Chondrocyte (in vitro differentiated cells): Measurements from ENCODE around the gene MISP. TPM values are rescaled to one million over a fixed set of nuclear protein-coding genes. Genes with fewer than 3 reads are reported as not detected.
A peak's percentile ranks its signal among the peaks of the same experiment; 100 is the strongest.

Source experiments
- DNase-seq: peaks from one replicate; pipeline ENCODE4 v3.0.0; 2021; ENCODE audit warnings: mixed read lengths, low spot score
- H3K27ac Mint-ChIP-seq: one replicate; pipeline ENCODE4 v1.8.0; 2021; ENCODE audit warnings: mild to moderate bottlenecking, moderate library complexity, mixed read lengths; ENCODE audit not compliant: unreplicated experiment
- H3K27me3 Mint-ChIP-seq: 2 replicates; pipeline ENCODE4 v1.8.0; 2021; ENCODE audit warnings: low read depth, mixed read lengths
- H3K36me3 Mint-ChIP-seq: 2 replicates; pipeline ENCODE4 v1.8.0; 2021; ENCODE audit warnings: low read depth, mixed read lengths
- H3K4me1 Mint-ChIP-seq: 2 replicates; pipeline ENCODE4 v1.8.0; 2021; ENCODE audit warnings: low read depth, mild to moderate bottlenecking, mixed read lengths
- H3K4me3 Mint-ChIP-seq: one replicate; pipeline ENCODE4 v1.8.0; 2021; ENCODE audit warnings: mild to moderate bottlenecking, moderate library complexity, mixed read lengths; ENCODE audit not compliant: unreplicated experiment
- H3K9me3 Mint-ChIP-seq: 2 replicates; pipeline ENCODE4 v1.8.0; 2021; ENCODE audit warnings: low read depth, mixed read lengths
- CTCF ChIP-seq: fragments of 200-600 bp; sonication (generic); IDR thresholded peaks from 2 replicates; pipeline ENCODE4 v1.5.0; 2021; ENCODE audit warnings: antibody characterized with exemption, mild to moderate bottlenecking, moderate library complexity
- total RNA-seq: library from RNA; stranded (reverse); gene quantifications from 3 replicates; pipeline ENCODE4 v1.2.1, GENCODE V29; 2021

MISP gene
- total RNA-seq, 1 donor from 2014 or later, result 1.5 TPM

GRCh38 chr19:732148-733069 lies 18.5 kb upstream of the MISP start:
- H3K27me3 Mint-ChIP-seq, result no peaks in the 10 kb centered on the region
- no peak overlapping the region for H3K27ac Mint-ChIP-seq
- no peak overlapping the region for H3K4me3 Mint-ChIP-seq
- peaks cover 12% of the 10 kb centered on the region for H3K4me1 Mint-ChIP-seq
- no peaks in the 10 kb centered on the region for H3K9me3 Mint-ChIP-seq
- H3K36me3 Mint-ChIP-seq, result peaks cover 20% of the 10 kb centered on the region
- TF ChIP-seq CTCF, result no peak
- DNase-seq, result no peak

GRCh38 chr19:734716-735115 lies 16.2 kb upstream of the MISP start:
- no peaks in the 10 kb centered on the region for H3K9me3 Mint-ChIP-seq
- H3K36me3 Mint-ChIP-seq, result peaks cover 23% of the 10 kb centered on the region
- no peaks in the 10 kb centered on the region for H3K27me3 Mint-ChIP-seq
- peaks cover 9% of the 10 kb centered on the region for H3K4me1 Mint-ChIP-seq
- no peak for TF ChIP-seq CTCF
- no peak overlapping the region for H3K4me3 Mint-ChIP-seq
- H3K27ac Mint-ChIP-seq, result no peak overlapping the region
- DNase-seq, result no peak

GRCh38 chr19:736125-736524 lies 14.8 kb upstream of the MISP start:
- no peak for TF ChIP-seq CTCF
- H3K4me1 Mint-ChIP-seq, result peaks cover 9% of the 10 kb centered on the region
- H3K9me3 Mint-ChIP-seq, result no peaks in the 10 kb centered on the region
- H3K27me3 Mint-ChIP-seq, result no peaks in the 10 kb centered on the region
- peaks cover 22% of the 10 kb centered on the region for H3K36me3 Mint-ChIP-seq
- no peak overlapping the region for H3K27ac Mint-ChIP-seq
- no peak for DNase-seq
- H3K4me3 Mint-ChIP-seq, result no peak overlapping the region

- no peaks in the 10 kb centered on the region for H3K9me3 Mint-ChIP-seq
- H3K4me1 Mint-ChIP-seq, result peaks cover 9% of the 10 kb centered on the region
- H3K27ac Mint-ChIP-seq, result no peak overlapping the region
- H3K36me3 Mint-ChIP-seq, result peaks cover 22% of the 10 kb centered on the region
- DNase-seq, result no peak
- H3K4me3 Mint-ChIP-seq, result no peak overlapping the region
- peak; percentile 79 for TF ChIP-seq CTCF
- H3K27me3 Mint-ChIP-seq, result no peaks in the 10 kb centered on the region
These were observed 13.3 kb upstream of the MISP start for GRCh38 chr19:737591-738093.

- no peak for DNase-seq
- no peak for TF ChIP-seq CTCF
- Mint-ChIP-seq H3K27ac (no peak overlapping the region), H3K36me3 (peaks cover 20% of the 10 kb centered on the region), H3K4me1 (peaks cover 7% of the 10 kb centered on the region), H3K27me3 (no peaks in the 10 kb centered on the region), H3K4me3 (no peak overlapping the region), H3K9me3 (no peaks in the 10 kb centered on the region)
These were observed 12.3 kb upstream of the MISP start for GRCh38 chr19:738509-739128.
